ENCODE data around the gene SETD5. TPM values are rescaled to one million over a fixed set of nuclear protein-coding genes. Genes with fewer than 3 reads are reported as not detected.

The SETD5 gene
- total and polyA plus RNA-seq, 2 of the 8 experiments (the other 6 are each of a cell fraction or from before 2014, with no cell fraction given): 108 to 234 TPM

DNA sequence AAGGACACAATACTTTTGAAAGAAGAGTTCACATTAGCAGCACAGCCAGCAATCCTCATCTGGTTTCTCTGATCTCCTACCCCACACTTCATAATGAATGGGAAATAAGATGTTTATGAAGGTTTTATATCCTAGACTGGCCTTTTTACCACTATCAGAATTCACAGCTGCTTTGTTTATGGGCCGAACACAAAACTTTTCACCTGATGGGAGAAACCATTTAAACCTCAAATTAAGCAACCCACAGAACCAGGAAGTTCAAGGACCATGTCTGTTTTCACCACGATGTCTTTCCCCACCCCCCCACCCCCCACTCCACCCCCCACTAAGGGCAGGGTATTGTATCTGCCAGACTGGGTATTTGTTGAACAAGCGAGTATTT lies 11.3 kb upstream of the SETD5 start:
- no peak for TF ChIP-seq TBP (IDR thresholded peaks at IDR 0.05; ENCODE audit: low read depth, low read length)
- no peak for TF ChIP-seq SIX5 (IDR thresholded peaks at IDR 0.05; ENCODE audit: low read depth, low read length)
- no peak for TF ChIP-seq JUND (IDR thresholded peaks at IDR 0.05; ENCODE audit: low read length)
- TF ChIP-seq SIN3A (conservative IDR thresholded peaks at IDR 0.05 in 1 of 2, IDR thresholded peaks at IDR 0.05 in 1 of 2; ENCODE audit: low read depth in 1 of 2, low read length in 2 of 2): no peak
- TF ChIP-seq GTF2F1 (IDR thresholded peaks at IDR 0.05; ENCODE audit: borderline replicate concordance, low read depth, low read length): no peak
- no peak for TF ChIP-seq YY1 (IDR thresholded peaks at IDR 0.05; ENCODE audit: low read depth, low read length)
- TF ChIP-seq, protein P1, sequence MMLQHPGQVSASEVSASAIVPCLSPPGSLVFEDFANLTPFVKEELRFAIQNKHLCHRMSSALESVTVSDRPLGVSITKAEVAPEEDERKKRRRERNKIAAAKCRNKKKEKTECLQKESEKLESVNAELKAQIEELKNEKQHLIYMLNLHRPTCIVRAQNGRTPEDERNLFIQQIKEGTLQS (IDR thresholded peaks at IDR 0.05; ENCODE audit: insufficient read depth, low read depth, low read length): no peak
- no peak for TF ChIP-seq E2F6 (IDR thresholded peaks at IDR 0.05)
- no peak for TF ChIP-seq POLR2A (IDR thresholded peaks at IDR 0.05; ENCODE audit: control extremely low read depth in 1 of 2, low read depth in 2 of 2, low read length in 2 of 2)
- no peak for TF ChIP-seq KDM5A (IDR thresholded peaks at IDR 0.05; ENCODE audit: low read length)
- TF ChIP-seq RAD21 (IDR thresholded peaks at IDR 0.05 in 1 of 2, conservative IDR thresholded peaks at IDR 0.05 in 1 of 2; ENCODE audit: low read depth in 2 of 2, low read length in 2 of 2): no peak
- no peak for TF ChIP-seq POLR2AphosphoS5 (IDR thresholded peaks at IDR 0.05; ENCODE audit: low read depth, low read length)
- TF ChIP-seq TCF12 (IDR thresholded peaks at IDR 0.05; ENCODE audit: low read depth, low read length): no peak

More for the DNA sequence above, 11.3 kb upstream of the SETD5 start:
- Histone ChIP-seq H2BK15ac (ENCODE audit: low read length) (no peak overlapping the region), H2BK20ac (ENCODE audit: low read length) (no peak overlapping the region), H3K79me1 (ENCODE audit: low read depth, low read length) (no peaks in the 10 kb centered on the region), H2BK12ac (ENCODE audit: low read depth, low read length) (no peak overlapping the region), H3K4me2 (ENCODE audit: insufficient read depth in 1 of 2, low read depth in 2 of 2, low read length in 2 of 2) (no peak overlapping the region), H4K91ac (replicated peaks; ENCODE audit: insufficient read length, low read length) (no peak overlapping the region), H3K23ac (ENCODE audit: insufficient read length) (no peak overlapping the region), H3K9ac (replicated peaks in 1 of 4; ENCODE audit: extremely low read depth in 1 of 4, low read depth in 3 of 4, low read length in 3 of 4) (no peak overlapping the region), H3K36me3 (ENCODE audit: control insufficient read depth in 2 of 4, insufficient read depth in 4 of 4, low read length in 3 of 4) (peaks cover 15 to 87% (median 64%) of the 10 kb centered on the region in 4 experiments; a peak in 7 of 8 replicates), H4K20me1 (replicated peaks in 1 of 2; ENCODE audit: control insufficient read depth in 1 of 2, insufficient read depth in 2 of 2, low read length in 2 of 2) (peaks cover 3% of the 10 kb centered on the region in 2 experiments), H3K18ac (ENCODE audit: extremely low read depth, low read length) (no peak overlapping the region), H2BK120ac (replicated peaks; ENCODE audit: low read depth, low read length) (no peak overlapping the region), H3K56ac (replicated peaks; ENCODE audit: insufficient read length, low read depth, low read length) (no peak overlapping the region), H2BK5ac (ENCODE audit: low read depth, low read length) (no peak overlapping the region), H3K23me2 (ENCODE audit: low read depth, low read length) (no peaks in the 10 kb centered on the region), H3K4ac (replicated peaks; ENCODE audit: insufficient read length, low read depth, low read length) (no peak overlapping the region), H3K14ac (ENCODE audit: insufficient read length) (no peak overlapping the region), H2AK5ac (ENCODE audit: low read depth, low read length) (no peak overlapping the region), H3K27ac (ENCODE audit: low read depth, low read length) (no peak overlapping the region), H4K8ac (ENCODE audit: extremely low read depth, insufficient read depth, low read length) (no peak overlapping the region), H3K4me1 (replicated peaks in 1 of 4; ENCODE audit: control insufficient read depth in 3 of 4, insufficient read depth in 4 of 4, low read length in 3 of 4) (no peaks in the 10 kb centered on the region), H4K5ac (ENCODE audit: insufficient read length, low read depth, low read length) (no peak overlapping the region), H3K9me3 (ENCODE audit: insufficient read depth in 2 of 2, low read depth in 1 of 2, low read length in 1 of 2) (no peaks in the 10 kb centered on the region), H3K79me2 (ENCODE audit: control insufficient read depth in 1 of 2, insufficient read depth in 2 of 2, low read length in 2 of 2) (peaks cover 0 to 26% of the 10 kb centered on the region in 2 experiments; a peak in 2 of 4 replicates), H3K27me3 (replicated peaks in 1 of 4; ENCODE audit: control insufficient read depth in 3 of 4, extremely low read depth in 1 of 4, insufficient read depth in 3 of 4, low read length in 3 of 4) (no peaks in the 10 kb centered on the region), H3K4me3 (ENCODE audit: extremely low read depth in 1 of 4, insufficient read depth in 2 of 4, low read depth in 3 of 4, low read length in 4 of 4) (no peak overlapping the region), H2AFZ (ENCODE audit: low read length) (no peak overlapping the region)
- no peak for DNase-seq (ENCODE audit: low read depth in 1 of 2, low spot score in 2 of 2)
- 100% methylated on average over 2 of the region's 3 CpGs; no CpG with 5 or more reads in 1 of the 2 experiments for WGBS, 2 experiments (ENCODE audit: extremely low coverage in 1 of 2, insufficient coverage in 1 of 2, insufficient read length in 1 of 2, insufficient replicate concordance in 2 of 2, low coverage in 1 of 2, low lambda C conversion rate in 2 of 2, missing lambda C conversion rate in 1 of 2)
- CTCF ChIA-PET (ENCODE audit: partially characterized antibody): interaction anchor here (0.6 to 1.2 kb wide), 3 partner anchors 14 to 261 kb away, joined by 3 to 7 read pairs (median 3); no protein-coding TSS in a partner anchor
- no peak for FAIRE-seq
- POLR2A ChIA-PET (ENCODE audit: partially characterized antibody): interaction anchor here (0.7 to 4.8 kb wide), 9 partner anchors 10 to 50 kb away, joined by 3 to 152 read pairs (median 6); partner anchors contain the start of genes SETD5 and THUMPD3

All from H1 (cell line).